Left renal pelvis (tissue), 4 donors: ENCODE results near the gene BOLA3. TPM values are rescaled to one million over a fixed set of nuclear protein-coding genes. Genes with fewer than 3 reads are reported as not detected.

ENCODE experiments used
- polyA plus RNA-seq, 4 donors: library from polyadenylated mRNA; unstranded; fragments of 120-200 nt; gene quantifications; one replicate each; pipeline ENCODE4 v1.2.1, GENCODE V29; 2013; ENCODE audit not compliant: insufficient read length in 4 of 4

BOLA3 gene
- polyA plus RNA-seq, 4 donors: 19.4 to 34.7 (median 27.3) TPM

Other genes starting within 250 kb of the BOLA3 start
- 10 to 100 TPM; 65.3 to 67.3 (median 66.6) TPM for gene DGUOK, start 221.0 kb downstream of the BOLA3 start, polyA plus RNA-seq
- gene TET3, start 163.0 kb downstream of the BOLA3 start, polyA plus RNA-seq: 10 to 100 TPM; 14.1 to 24.9 (median 22.8) TPM
- gene MOB1A, start 31.0 kb upstream of the BOLA3 start, polyA plus RNA-seq: 100 to 1,000 TPM in 2 of 4 donors, 10 to 100 TPM in 2; 77.0 to 115 (median 101) TPM
- gene MTHFD2, start 50.7 kb upstream of the BOLA3 start, polyA plus RNA-seq: 10 to 100 TPM; 26.2 to 30.1 (median 29.4) TPM
- gene SLC4A5, start 195.5 kb upstream of the BOLA3 start, polyA plus RNA-seq: 1 to 10 TPM; 1.5 to 3.4 (median 2.3) TPM
- gene DCTN1, start 232.4 kb upstream of the BOLA3 start, polyA plus RNA-seq: 100 to 1,000 TPM; 112 to 156 (median 146) TPM